Activated T-cell treated with anti-CD3 and anti-CD28 coated beads for 4 hours (primary cell): Measurements from ENCODE around the gene BHLHE23.

Experiments used
- DNase-seq: peaks from one replicate; pipeline ENCODE4 v3.0.0-alpha.2; 2020

BHLHE23 gene

GRCh38 chr20:62958388-62959100 lies 48.2 kb downstream of the BHLHE23 start:
- no peak for DNase-seq

GRCh38 chr20:62957136-62958117 lies 49.3 kb downstream of the BHLHE23 start:
- no peak for DNase-seq

GRCh38 chr20:62956387-62957135 lies 50.2 kb downstream of the BHLHE23 start:
- no peak for DNase-seq
